Osteoblast (primary cell): ENCODE results near the gene C13orf46. TPM values are rescaled to one million over a fixed set of nuclear protein-coding genes. Genes with fewer than 3 reads are reported as not detected.

Experiments
- DNase-seq: peaks from one replicate; pipeline ENCODE4 v3.0.0; 2011; ENCODE audit warnings: low spot score, mixed read lengths; ENCODE audit not compliant: insufficient read length; ENCODE audit errors: missing footprints
- H2AFZ ChIP-seq: 2 replicates; pipeline ENCODE4 v1.6.0; 2011; ENCODE audit warnings: mild to moderate bottlenecking, low read length
- H3K27ac ChIP-seq: 2 replicates; pipeline ENCODE4 v1.5.1; 2011; ENCODE audit warnings: mild to moderate bottlenecking, low read depth, low read length, moderate library complexity
- H3K27me3 ChIP-seq: 2 replicates; pipeline ENCODE4 v1.6.0; 2012; ENCODE audit warnings: mild to moderate bottlenecking, control low read depth, inconsistent platforms, low read length, moderate library complexity; ENCODE audit not compliant: insufficient read depth
- H3K36me3 ChIP-seq: 2 replicates; pipeline ENCODE4 v1.5.1; 2011; ENCODE audit warnings: mild to moderate bottlenecking, low read length, control low read depth, moderate library complexity; ENCODE audit not compliant: insufficient read depth
- H3K4me1 ChIP-seq: 2 replicates; pipeline ENCODE4 v1.5.1; 2011; ENCODE audit warnings: mild to moderate bottlenecking, low read length, control low read depth, moderate library complexity; ENCODE audit not compliant: insufficient read depth
- H3K4me2 ChIP-seq: 2 replicates; pipeline ENCODE4 v1.6.0; 2011; ENCODE audit warnings: mild to moderate bottlenecking, low read length; ENCODE audit not compliant: insufficient read depth
- H3K4me3 ChIP-seq: fragments of 200-600 bp; sonication (generic); 3 replicates; pipeline ENCODE4 v1.5.1; 2012; ENCODE audit warnings: mild to moderate bottlenecking, low read length, inconsistent platforms; ENCODE audit not compliant: insufficient read depth
- H3K79me2 ChIP-seq: 2 replicates; pipeline ENCODE4 v1.6.0; 2012; ENCODE audit warnings: mild to moderate bottlenecking, low read length, control low read depth, inconsistent platforms; ENCODE audit not compliant: insufficient read depth
- H3K9me3 ChIP-seq: 2 replicates; pipeline ENCODE4 v1.5.1; 2011; ENCODE audit warnings: low read depth, low read length, control low read depth
- H4K20me1 ChIP-seq: 2 replicates; pipeline ENCODE4 v1.6.0; 2012; ENCODE audit warnings: mild to moderate bottlenecking, low read length, control low read depth; ENCODE audit not compliant: insufficient read depth
- total RNA-seq: library from RNA; depleted of rRNA; stranded (reverse); fragments of >200 nt; gene quantifications from 2 replicates; pipeline ENCODE4 v1.2.3, GENCODE V29; 2012
- TF ChIP-seq, protein P1 (sequence below): IDR thresholded peaks from 2 replicates; pipeline ENCODE4 v1.5.1; 2011; ENCODE audit warnings: mild to moderate bottlenecking, low read depth, low read length, moderate library complexity; ENCODE audit errors: extremely low read depth

The C13orf46 gene
- total RNA-seq, 1 donor = 0.36 TPM

DNA sequence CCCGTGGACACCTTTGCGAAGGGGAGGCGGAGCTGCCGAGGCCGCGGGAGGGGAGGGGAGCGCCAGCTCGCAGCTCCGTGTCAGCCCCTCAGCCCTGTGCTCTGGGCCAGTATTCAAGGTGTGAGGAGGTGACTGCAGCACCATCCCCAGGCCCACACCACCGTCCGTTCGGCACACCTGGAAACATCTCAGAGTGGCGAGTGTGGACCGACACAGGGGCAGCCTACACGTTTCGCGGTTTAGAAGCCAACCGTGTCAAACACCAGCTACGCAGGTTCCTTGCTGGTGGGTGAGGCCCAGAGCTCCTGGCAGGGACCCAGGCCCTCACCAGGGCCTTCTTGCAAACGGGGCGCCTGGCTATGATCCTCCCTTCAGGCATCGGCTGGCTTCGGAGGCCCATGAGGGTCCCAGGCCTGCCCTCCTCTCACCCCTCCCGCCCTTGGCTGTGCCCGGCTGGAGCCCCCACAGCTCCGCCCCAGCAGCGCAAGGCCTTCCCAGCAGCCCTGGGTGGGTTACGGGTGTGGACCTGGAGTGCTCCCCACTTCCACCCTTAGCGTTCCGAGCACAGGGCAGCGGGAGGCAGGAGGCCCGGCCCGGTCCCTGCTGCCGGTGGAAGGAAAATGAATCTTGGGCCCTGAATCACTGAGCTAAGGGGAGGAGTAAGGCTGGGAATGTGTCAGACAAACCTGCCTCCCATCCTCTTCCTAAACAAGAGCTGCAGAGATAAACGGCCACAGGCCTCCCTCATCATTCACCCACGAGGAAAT lies 1.2 kb downstream of the C13orf46 start:
- Histone ChIP-seq H3K4me3 (no peak overlapping the region), H4K20me1 (peaks cover 3% of the 10 kb centered on the region), H3K79me2 (peaks cover 3% of the 10 kb centered on the region), H3K9me3 (no peaks in the 10 kb centered on the region), H3K27ac (no peak overlapping the region), H3K36me3 (peaks cover 41% of the 10 kb centered on the region), H3K4me2 (no peak overlapping the region), H3K27me3 (no peaks in the 10 kb centered on the region), H3K4me1 (peaks cover 18% of the 10 kb centered on the region), H2AFZ (no peak overlapping the region)
- DNase-seq = no peak
- TF ChIP-seq, protein P1, sequence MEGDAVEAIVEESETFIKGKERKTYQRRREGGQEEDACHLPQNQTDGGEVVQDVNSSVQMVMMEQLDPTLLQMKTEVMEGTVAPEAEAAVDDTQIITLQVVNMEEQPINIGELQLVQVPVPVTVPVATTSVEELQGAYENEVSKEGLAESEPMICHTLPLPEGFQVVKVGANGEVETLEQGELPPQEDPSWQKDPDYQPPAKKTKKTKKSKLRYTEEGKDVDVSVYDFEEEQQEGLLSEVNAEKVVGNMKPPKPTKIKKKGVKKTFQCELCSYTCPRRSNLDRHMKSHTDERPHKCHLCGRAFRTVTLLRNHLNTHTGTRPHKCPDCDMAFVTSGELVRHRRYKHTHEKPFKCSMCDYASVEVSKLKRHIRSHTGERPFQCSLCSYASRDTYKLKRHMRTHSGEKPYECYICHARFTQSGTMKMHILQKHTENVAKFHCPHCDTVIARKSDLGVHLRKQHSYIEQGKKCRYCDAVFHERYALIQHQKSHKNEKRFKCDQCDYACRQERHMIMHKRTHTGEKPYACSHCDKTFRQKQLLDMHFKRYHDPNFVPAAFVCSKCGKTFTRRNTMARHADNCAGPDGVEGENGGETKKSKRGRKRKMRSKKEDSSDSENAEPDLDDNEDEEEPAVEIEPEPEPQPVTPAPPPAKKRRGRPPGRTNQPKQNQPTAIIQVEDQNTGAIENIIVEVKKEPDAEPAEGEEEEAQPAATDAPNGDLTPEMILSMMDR = no peak

DNA sequence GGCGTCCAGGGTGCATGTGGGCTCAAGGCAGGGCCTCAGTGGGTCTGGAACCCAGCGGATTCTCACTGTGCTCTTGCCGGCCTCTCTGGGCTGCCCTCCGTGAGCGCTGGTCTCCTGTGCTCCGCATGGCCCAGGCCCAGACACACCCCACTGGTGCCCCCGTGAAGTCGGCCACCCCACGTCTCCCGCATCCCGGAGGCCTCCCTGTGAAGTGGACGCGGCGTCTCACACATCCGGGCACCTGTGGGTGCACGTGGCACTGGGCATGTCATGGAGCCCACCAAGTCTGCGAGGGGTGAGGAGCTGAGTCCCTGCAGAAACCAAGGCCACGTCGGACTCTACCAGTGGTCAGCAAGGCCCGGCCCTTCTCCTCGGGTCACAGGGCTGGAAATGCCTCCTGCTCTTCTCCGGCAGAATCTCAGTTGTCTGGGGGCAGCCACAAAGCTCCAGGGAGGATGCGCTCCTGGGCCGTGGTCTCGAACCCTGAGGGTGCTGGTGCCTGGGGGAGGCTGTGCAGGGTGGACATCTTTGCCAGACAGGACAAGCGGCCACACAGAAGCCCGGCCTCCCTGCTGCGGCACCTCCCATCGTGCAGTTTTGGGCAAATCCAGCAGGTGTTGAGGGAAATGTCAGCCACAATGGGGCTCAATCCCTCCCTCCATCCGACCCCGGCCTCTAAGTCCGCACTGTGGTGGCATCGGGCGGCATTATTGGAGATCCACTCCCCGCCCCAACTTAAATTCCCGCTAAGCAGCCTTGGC lies 2.2 kb downstream of the C13orf46 start:
- Histone ChIP-seq H3K27ac (no peak overlapping the region), H3K4me2 (no peak overlapping the region), H3K36me3 (peaks cover 45% of the 10 kb centered on the region), H2AFZ (no peak overlapping the region), H3K4me1 (peaks cover 9% of the 10 kb centered on the region), H3K9me3 (no peaks in the 10 kb centered on the region), H3K27me3 (no peaks in the 10 kb centered on the region), H3K79me2 (no peaks in the 10 kb centered on the region), H4K20me1 (no peaks in the 10 kb centered on the region), H3K4me3 (no peak overlapping the region)
- TF ChIP-seq, protein P1 = no peak
- DNase-seq = no peak

DNA sequence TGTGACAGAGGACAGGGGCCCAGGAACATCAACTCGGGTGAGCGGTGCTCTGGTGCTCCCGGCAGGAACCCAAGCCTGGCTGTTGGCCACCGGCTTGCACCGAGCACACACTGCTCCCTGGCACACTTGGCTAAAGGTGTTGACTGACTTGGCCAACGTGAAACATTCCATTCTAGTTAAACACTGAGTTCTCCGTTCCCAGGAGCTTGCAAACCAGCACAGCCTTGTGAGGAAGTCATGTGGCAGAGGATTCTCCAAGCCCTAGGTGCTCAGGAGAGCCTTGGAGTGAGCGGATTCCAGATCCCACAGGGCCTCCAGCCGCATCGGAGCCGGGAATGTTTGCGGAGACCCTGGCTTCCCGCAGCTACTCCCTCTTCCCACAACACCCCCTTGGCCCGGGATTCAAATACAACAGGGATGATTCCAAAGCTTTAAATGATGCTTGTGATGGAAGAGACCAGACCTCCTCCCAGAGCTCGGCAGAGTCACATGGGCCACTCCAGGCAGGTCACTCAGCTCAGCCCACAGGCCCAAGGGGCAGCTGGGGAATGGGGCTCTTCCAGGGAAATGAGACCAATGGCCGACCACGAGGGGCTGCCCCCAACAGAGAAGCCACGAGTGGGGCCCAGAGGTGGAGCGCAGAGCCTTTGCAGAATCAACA lies 2.9 kb downstream of the C13orf46 start:
- TF ChIP-seq, protein P1 = no peak
- peaks cover 52% of the 10 kb centered on the region for H3K36me3 ChIP-seq
- H3K27me3 ChIP-seq = no peaks in the 10 kb centered on the region
- H3K4me3 ChIP-seq = no peak overlapping the region
- H3K4me2 ChIP-seq = no peak overlapping the region
- peak; percentile 94 for DNase-seq
- no peaks in the 10 kb centered on the region for H3K9me3 ChIP-seq
- H2AFZ ChIP-seq = no peak overlapping the region
- H3K27ac ChIP-seq = no peak overlapping the region
- H3K4me1 ChIP-seq = peaks cover 6% of the 10 kb centered on the region
- no peaks in the 10 kb centered on the region for H4K20me1 ChIP-seq
- no peaks in the 10 kb centered on the region for H3K79me2 ChIP-seq
